Embryonic facial prominence (tissue), 1 donor: Measurements from ENCODE around the gene COL19A1.
A peak's percentile ranks its signal among the peaks of the same experiment; 100 is the strongest.

Experiments
- DNase-seq: peaks from one replicate; pipeline ENCODE4 v3.0.0-alpha.2; 2016; ENCODE audit errors: extremely low spot score

COL19A1 gene

GRCh38 chr6:70124882-70125545 lies 258.7 kb downstream of the COL19A1 start:
- DNase-seq = no peak

GRCh38 chr6:70125602-70126001 lies 259.2 kb downstream of the COL19A1 start:
- no peak for DNase-seq

- DNase-seq = no peak
Observed at GRCh38 chr6:70129341-70129740, 263.0 kb downstream of the COL19A1 start.

- no peak for DNase-seq
Observed at GRCh38 chr6:70130865-70131264, 264.5 kb downstream of the COL19A1 start.

- no peak for DNase-seq
Observed at GRCh38 chr6:70131528-70131927, 265.2 kb downstream of the COL19A1 start.

- no peak for DNase-seq
Observed at GRCh38 chr6:70133246-70133645, 266.9 kb downstream of the COL19A1 start.

GRCh38 chr6:70134542-70134941 lies 268.2 kb downstream of the COL19A1 start:
- no peak for DNase-seq

- no peak for DNase-seq
Observed at GRCh38 chr6:70135219-70136160, 269.1 kb downstream of the COL19A1 start.

- DNase-seq = no peak
Observed at GRCh38 chr6:70136996-70137395, 270.6 kb downstream of the COL19A1 start.

GRCh38 chr6:70140496-70140895 lies 274.1 kb downstream of the COL19A1 start:
- no peak for DNase-seq

GRCh38 chr6:70142034-70142433 lies 275.7 kb downstream of the COL19A1 start:
- DNase-seq = no peak

GRCh38 chr6:70145178-70145577 lies 278.8 kb downstream of the COL19A1 start:
- no peak for DNase-seq

GRCh38 chr6:70149209-70149788 lies 282.9 kb downstream of the COL19A1 start:
- DNase-seq = no peak

GRCh38 chr6:70150521-70150920 lies 284.2 kb downstream of the COL19A1 start:
- no peak for DNase-seq

GRCh38 chr6:70151616-70152015 lies 285.3 kb downstream of the COL19A1 start:
- no peak for DNase-seq

- DNase-seq = no peak
Observed at GRCh38 chr6:70152786-70153185, 286.4 kb downstream of the COL19A1 start.

GRCh38 chr6:70157086-70157485 lies 290.7 kb downstream of the COL19A1 start:
- DNase-seq = no peak

- DNase-seq = no peak
Observed at GRCh38 chr6:70160276-70160675, 293.9 kb downstream of the COL19A1 start.

GRCh38 chr6:70162972-70163371 lies 296.6 kb downstream of the COL19A1 start:
- no peak for DNase-seq

- no peak for DNase-seq
Observed at GRCh38 chr6:70163795-70164194, 297.4 kb downstream of the COL19A1 start.

GRCh38 chr6:70164556-70164955 lies 298.2 kb downstream of the COL19A1 start:
- no peak for DNase-seq

GRCh38 chr6:70166088-70166958 lies 300.0 kb downstream of the COL19A1 start:
- DNase-seq = peak; percentile 22
